K562 (cell line): ENCODE data around the gene GZMM. TPM values are rescaled to one million over a fixed set of nuclear protein-coding genes. Genes with fewer than 3 reads are reported as not detected.

ENCODE experiments used
- ATAC-seq: fragments of 200-7000 bp; cut with Tn5 transposase; 3 replicates; pipeline ENCODE4 v1.9.1; 2020; ENCODE audit warnings: moderate library complexity
- BruUV-seq: library from RNA; stranded (reverse); fragments of 400-500 nt; replicated peaks from 2 replicates; lab custom pipeline; 2021; lab: Mats Ljungman, UMichigan
- CTCF ChIA-PET: fragments of 300-600 bp; formaldehyde crosslinking; extraction: SDS; loops from one replicate; lab custom pipeline; 2021; ENCODE audit warnings: low intra/inter-chr PET ratio; lab: Yijun Ruan, JAX
- POLR2A ChIA-PET: fragments of 300-600, 350-650 bp; sonication (Branson Sonifier 250); formaldehyde crosslinking; extraction: SDS; loops from one replicate; lab custom pipeline; 2021; ENCODE audit warnings: antibody characterized with exemption, inconsistent platforms; lab: Yijun Ruan, JAX
- DNase-seq, 4 experiments: peaks; one replicate each; pipeline versions ENCODE4 v3.0.0 to v3.0.0-alpha.2; 2011 to 2018; ENCODE audit warnings: low spot score in 3 of 4, mixed read lengths in 3 of 4; ENCODE audit errors: extremely low read depth in 1 of 4
- FAIRE-seq: peaks from 2 replicates; lab custom pipeline; 2011; peaks lifted over from hg19 to GRCh38; lab: Jason Lieb, UNC
- H2AFZ ChIP-seq: 2 replicates; pipeline ENCODE4 v1.6.0; 2011; ENCODE audit warnings: low read depth, low read length, control low read depth, inconsistent platforms
- H3K27ac ChIP-seq: fragments of 200-600 bp; 3 replicates; pipeline ENCODE4 v1.8.0; 2011; ENCODE audit warnings: low read depth, mild to moderate bottlenecking, control low read depth, inconsistent platforms, low read length, moderate library complexity, mixed read lengths; ENCODE audit errors: extremely low read depth
- H3K27me3 ChIP-seq, 2 experiments: fragments of 300-600 bp in 1 of 2; 2 replicates in 1 of 2; 3 replicates in 1 of 2; pipeline versions ENCODE4 v1.6.0 to v1.8.0; 2011; ENCODE audit warnings: inconsistent platforms in 2 of 2, low read length in 2 of 2, mild to moderate bottlenecking in 1 of 2, mixed read lengths in 1 of 2, moderate library complexity in 1 of 2; ENCODE audit not compliant: control insufficient read depth in 2 of 2, insufficient read depth in 2 of 2
- H3K36me3 ChIP-seq: fragments of 300-600 bp; 3 replicates; pipeline ENCODE4 v1.8.0; 2011; ENCODE audit warnings: mild to moderate bottlenecking, low read length, inconsistent platforms; ENCODE audit not compliant: control insufficient read depth, insufficient read depth
- H3K4me1 ChIP-seq, 2 experiments: fragments of 200-600 bp in 1 of 2; replicated peaks in 1 of 2; 2 replicates in 1 of 2; 3 replicates in 1 of 2; pipeline versions ENCODE4 v1.5.1 to v1.8.0; 2011; ENCODE audit warnings: inconsistent platforms in 2 of 2, low read length in 2 of 2, mild to moderate bottlenecking in 1 of 2, mixed read lengths in 1 of 2, moderate library complexity in 1 of 2; ENCODE audit not compliant: control insufficient read depth in 2 of 2, insufficient read depth in 2 of 2
- H3K4me2 ChIP-seq: 2 replicates; pipeline ENCODE4 v1.6.1; 2011; ENCODE audit warnings: low read length, control low read depth, inconsistent platforms, mixed read lengths; ENCODE audit not compliant: insufficient read depth
- H3K4me3 ChIP-seq: fragments of 200-600 bp; sonication (generic), shearing (Covaris generic); 2 replicates; pipeline ENCODE4 v1.5.1; 2016; ENCODE audit warnings: control low read depth, inconsistent platforms
- H3K79me2 ChIP-seq: fragments of 200-600 bp; 3 replicates; pipeline ENCODE4 v1.8.0; 2011; ENCODE audit warnings: low read length, inconsistent platforms; ENCODE audit not compliant: control insufficient read depth, insufficient read depth
- H3K9ac ChIP-seq, 2 experiments: 2 replicates each; pipeline versions ENCODE4 v1.6.0 to v1.6.1; 2011; ENCODE audit warnings: low read depth in 2 of 2, low read length in 2 of 2, control low read depth in 1 of 2, inconsistent platforms in 1 of 2, mild to moderate bottlenecking in 1 of 2, mixed read lengths in 1 of 2; ENCODE audit not compliant: insufficient read depth in 1 of 2
- H3K9me1 ChIP-seq: one replicate; pipeline ENCODE4 v1.6.0; 2011; ENCODE audit warnings: inconsistent platforms, mild to moderate bottlenecking, low read length, moderate library complexity; ENCODE audit not compliant: control insufficient read depth, insufficient read depth
- H3K9me3 ChIP-seq: replicated peaks from 2 replicates; pipeline ENCODE4 v1.5.1; 2011; ENCODE audit warnings: low read depth, low read length, inconsistent platforms; ENCODE audit not compliant: control insufficient read depth, insufficient read depth
- H4K20me1 ChIP-seq: replicated peaks from 2 replicates; pipeline ENCODE4 v1.6.1; 2011; ENCODE audit warnings: low read length, inconsistent platforms, mixed read lengths; ENCODE audit not compliant: control insufficient read depth, insufficient read depth
- DACH1 ChIP-seq: fragments of 450-650 bp; IDR thresholded peaks from 2 replicates; pipeline ENCODE4 v1.6.1; 2018; ENCODE audit not compliant: partially characterized antibody
- EGR1 ChIP-seq: fragments of 450-650 bp; conservative IDR thresholded peaks from 2 replicates; pipeline ENCODE4 v1.6.1; 2017; ENCODE audit warnings: mild to moderate bottlenecking
- EWSR1 ChIP-seq: fragments of 450-650 bp; IDR thresholded peaks from 2 replicates; pipeline ENCODE4 v1.6.1; 2018; ENCODE audit warnings: borderline replicate concordance, mild to moderate bottlenecking, low read depth, moderate library complexity; ENCODE audit not compliant: partially characterized antibody
- EZH2 ChIP-seq: IDR thresholded peaks from 2 replicates; pipeline ENCODE4 v1.6.1; 2012; ENCODE audit warnings: low read depth, mild to moderate bottlenecking, inconsistent platforms, low read length, borderline replicate concordance
- KLF16 ChIP-seq: IDR thresholded peaks from 2 replicates; pipeline ENCODE4 v1.6.1; 2016; ENCODE audit warnings: antibody characterized with exemption
- MYC ChIP-seq, 2 experiments: fragments of 250-450 bp in 1 of 2; sonication (Bioruptor Pico) in 1 of 2; IDR thresholded peaks; 2 replicates each; pipeline versions ENCODE4 v1.5.1 to v1.6.1; 2012 to 2021; ENCODE audit warnings: low read depth in 2 of 2, borderline replicate concordance in 1 of 2, improper control_type of control experiment in 1 of 2, low read length in 1 of 2, mild to moderate bottlenecking in 1 of 2, moderate library complexity in 1 of 2
- POLR2G ChIP-seq: fragments of 200-400 bp; formaldehyde crosslinking; IDR thresholded peaks from 2 replicates; pipeline ENCODE4 v1.6.1; 2017; ENCODE audit warnings: low read depth, mild to moderate bottlenecking, antibody characterized with exemption, low read length, moderate library complexity
- SP2 ChIP-seq: IDR thresholded peaks from 2 replicates; pipeline ENCODE4 v1.6.1; 2011; ENCODE audit warnings: mild to moderate bottlenecking, low read depth, low read length, moderate library complexity; ENCODE audit not compliant: poor library complexity, severe bottlenecking; ENCODE audit errors: extremely low read depth
- WGBS: fragments of 100-300 bp; shearing (Covaris generic); methylation state at CpG from one replicate; pipeline ENCODE4 v1.1.6; 2016; ENCODE audit warnings: low coverage, mixed read lengths; ENCODE audit not compliant: insufficient coverage; ENCODE audit errors: missing lambda C conversion rate; 5-methylcytosine and 5-hydroxymethylcytosine counted together
- in situ Hi-C: fragments of 300-500 bp; cut with MboI; formaldehyde crosslinking; loops from 4 replicates; pipeline ENCODE4 v1.15.0; 2018; ENCODE audit warnings: inconsistent platforms, mixed read lengths
- intact Hi-C: fragments of 100-400 bp; cut with micrococcal nuclease; formaldehyde crosslinking; loops from 2 replicates; pipeline ENCODE4 v1.14.2; 2022
- polyA plus RNA-seq, 8 experiments: library from polyadenylated mRNA; depleted of rRNA in 4 of 8; stranded (reverse) in 5 of 8; unstranded in 3 of 8; fragments of >200 nt; fragmentation: Nextera tagmentation in 2 of 8; fragmentation: Illumina TruSeq in 1 of 8; extraction: Ambion mirVana in 2 of 8; extraction: Trizol in 1 of 8; gene quantifications; 2 replicates each; pipeline versions ENCODE4 v1.2.1 to v1.2.3, GENCODE V29; 2011 to 2014; ENCODE audit warnings: inconsistent platforms in 1 of 8, missing spikeins in 1 of 8
- total RNA-seq, 7 experiments: library from RNA; depleted of rRNA in 6 of 7; stranded (reverse); fragments of >200 nt in 6 of 7; fragmentation: Illumina TruSeq in 2 of 7; extraction: Trizol in 2 of 7; gene quantifications; 2 replicates each; pipeline versions ENCODE4 v1.2.1 to v1.2.3, GENCODE V29; 2011 to 2021; ENCODE audit warnings: low replicate concordance in 1 of 7
- TF ChIP-seq, protein P1 (sequence below): fragments of 200-800 bp; sonication (Bioruptor generic); IDR thresholded peaks from 2 replicates; pipeline ENCODE4 v1.6.1; 2017; ENCODE audit warnings: missing genetic modification characterization, missing compliant biosample characterization
- TF ChIP-seq, protein P2 (sequence below): fragments of 450-650 bp; IDR thresholded peaks from 2 replicates; pipeline ENCODE4 v1.6.1; 2016; ENCODE audit warnings: missing biosample characterization, missing genetic modification characterization
- TF ChIP-seq, protein P3 (sequence below), 2 experiments: fragments of 450-650 bp; conservative IDR thresholded peaks; 2 replicates each; pipeline ENCODE4 v1.6.1; 2017; ENCODE audit warnings: mild to moderate bottlenecking in 2 of 2, moderate library complexity in 2 of 2
- TF ChIP-seq, protein P4 (sequence below): sonication (generic); formaldehyde crosslinking; IDR thresholded peaks from 2 replicates; pipeline ENCODE4 v1.8.1; 2023; ENCODE audit warnings: mild to moderate bottlenecking, missing genetic modification reagents

The GZMM gene
- total and polyA plus RNA-seq, 9 of the 15 experiments (the other 6 are each of a cell fraction or from before 2014, with no cell fraction given) = 0.08 to 2.6 (median 0.70) TPM; not detected in 2

DNA sequence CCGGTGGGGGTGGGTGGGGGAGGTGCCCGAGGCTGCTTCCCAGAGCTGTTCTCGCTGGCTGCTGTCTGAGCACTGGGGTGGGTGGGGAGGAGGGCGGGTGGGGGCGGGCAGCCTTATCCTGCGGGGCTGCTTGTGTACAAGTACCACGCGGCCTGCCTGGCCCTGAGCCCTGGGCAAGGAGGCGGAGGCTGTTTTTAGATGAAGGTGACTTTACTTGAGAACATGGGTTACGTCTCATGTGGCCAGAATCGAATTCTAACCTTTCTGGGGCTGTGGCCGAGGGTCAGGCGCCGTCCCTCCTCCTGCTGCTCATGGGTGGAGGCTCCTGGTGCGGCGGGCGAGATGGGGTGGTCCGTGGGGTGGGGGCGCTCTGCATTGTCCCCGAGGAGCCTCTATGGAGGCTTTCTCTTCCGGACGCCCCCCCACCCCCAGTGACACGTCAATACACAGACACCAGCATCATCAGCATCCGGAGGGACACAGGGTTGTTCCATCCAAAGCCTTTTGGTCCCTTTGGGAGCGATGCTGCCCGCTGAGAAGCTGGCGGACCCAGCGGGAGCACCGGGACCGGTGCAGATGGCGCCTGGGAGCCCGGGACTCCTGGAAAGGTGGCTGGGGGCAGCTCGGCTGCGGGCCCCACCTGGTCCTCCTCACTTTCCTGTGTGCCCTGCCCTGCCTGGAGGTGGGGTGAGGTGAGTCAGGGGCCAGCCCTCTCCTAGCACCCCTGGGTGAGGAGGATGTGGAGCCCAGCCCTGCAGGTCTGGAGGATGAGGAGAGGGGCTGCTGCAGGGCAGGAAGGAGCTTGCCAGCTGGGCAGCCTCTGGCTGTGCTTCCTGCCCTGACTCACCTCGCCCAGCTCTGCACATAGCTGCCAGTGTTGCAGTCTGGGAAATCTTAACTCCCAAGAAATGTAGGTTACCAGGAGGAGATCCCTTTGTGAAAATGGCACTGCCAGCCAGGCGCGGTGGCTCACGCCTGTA lies 32.0 kb downstream of the GZMM start:
- peak; percentile 7; the same call in 1 of the 3 replicates for ATAC-seq
- TF ChIP-seq, protein P1, sequence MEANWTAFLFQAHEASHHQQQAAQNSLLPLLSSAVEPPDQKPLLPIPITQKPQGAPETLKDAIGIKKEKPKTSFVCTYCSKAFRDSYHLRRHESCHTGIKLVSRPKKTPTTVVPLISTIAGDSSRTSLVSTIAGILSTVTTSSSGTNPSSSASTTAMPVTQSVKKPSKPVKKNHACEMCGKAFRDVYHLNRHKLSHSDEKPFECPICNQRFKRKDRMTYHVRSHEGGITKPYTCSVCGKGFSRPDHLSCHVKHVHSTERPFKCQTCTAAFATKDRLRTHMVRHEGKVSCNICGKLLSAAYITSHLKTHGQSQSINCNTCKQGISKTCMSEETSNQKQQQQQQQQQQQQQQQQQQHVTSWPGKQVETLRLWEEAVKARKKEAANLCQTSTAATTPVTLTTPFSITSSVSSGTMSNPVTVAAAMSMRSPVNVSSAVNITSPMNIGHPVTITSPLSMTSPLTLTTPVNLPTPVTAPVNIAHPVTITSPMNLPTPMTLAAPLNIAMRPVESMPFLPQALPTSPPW (CRISPR knock-in tag) = peak; percentile 52
- TF ChIP-seq, protein P2, sequence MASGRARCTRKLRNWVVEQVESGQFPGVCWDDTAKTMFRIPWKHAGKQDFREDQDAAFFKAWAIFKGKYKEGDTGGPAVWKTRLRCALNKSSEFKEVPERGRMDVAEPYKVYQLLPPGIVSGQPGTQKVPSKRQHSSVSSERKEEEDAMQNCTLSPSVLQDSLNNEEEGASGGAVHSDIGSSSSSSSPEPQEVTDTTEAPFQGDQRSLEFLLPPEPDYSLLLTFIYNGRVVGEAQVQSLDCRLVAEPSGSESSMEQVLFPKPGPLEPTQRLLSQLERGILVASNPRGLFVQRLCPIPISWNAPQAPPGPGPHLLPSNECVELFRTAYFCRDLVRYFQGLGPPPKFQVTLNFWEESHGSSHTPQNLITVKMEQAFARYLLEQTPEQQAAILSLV (tag) = no peak
- TF ChIP-seq KLF16 (no peak), SP2 (no peak), EZH2 (no peak), MYC (IDR thresholded peaks at IDR 0.05; ENCODE audit: low read depth, low read length) (no peak), MYC (CRISPR knock-in tag; IDR thresholded peaks at IDR 0.05; ENCODE audit: borderline replicate concordance, low read depth) (0 out of 2 replicates have a peak, but pooled peaks have one; percentile 26), DACH1 (no peak), EWSR1 (no peak), EGR1 (no peak), POLR2G (0 out of 2 replicates have a peak, but pooled peaks have one; percentile 21)
- TF ChIP-seq, protein P3, sequence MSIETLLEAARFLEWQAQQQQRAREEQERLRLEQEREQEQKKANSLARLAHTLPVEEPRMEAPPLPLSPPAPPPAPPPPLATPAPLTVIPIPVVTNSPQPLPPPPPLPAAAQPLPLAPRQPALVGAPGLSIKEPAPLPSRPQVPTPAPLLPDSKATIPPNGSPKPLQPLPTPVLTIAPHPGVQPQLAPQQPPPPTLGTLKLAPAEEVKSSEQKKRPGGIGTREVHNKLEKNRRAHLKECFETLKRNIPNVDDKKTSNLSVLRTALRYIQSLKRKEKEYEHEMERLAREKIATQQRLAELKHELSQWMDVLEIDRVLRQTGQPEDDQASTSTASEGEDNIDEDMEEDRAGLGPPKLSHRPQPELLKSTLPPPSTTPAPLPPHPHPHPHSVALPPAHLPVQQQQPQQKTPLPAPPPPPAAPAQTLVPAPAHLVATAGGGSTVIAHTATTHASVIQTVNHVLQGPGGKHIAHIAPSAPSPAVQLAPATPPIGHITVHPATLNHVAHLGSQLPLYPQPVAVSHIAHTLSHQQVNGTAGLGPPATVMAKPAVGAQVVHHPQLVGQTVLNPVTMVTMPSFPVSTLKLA (conservative IDR thresholded peaks at IDR 0.05) = peak; percentile 32 to 46
- TF ChIP-seq, protein P4, sequence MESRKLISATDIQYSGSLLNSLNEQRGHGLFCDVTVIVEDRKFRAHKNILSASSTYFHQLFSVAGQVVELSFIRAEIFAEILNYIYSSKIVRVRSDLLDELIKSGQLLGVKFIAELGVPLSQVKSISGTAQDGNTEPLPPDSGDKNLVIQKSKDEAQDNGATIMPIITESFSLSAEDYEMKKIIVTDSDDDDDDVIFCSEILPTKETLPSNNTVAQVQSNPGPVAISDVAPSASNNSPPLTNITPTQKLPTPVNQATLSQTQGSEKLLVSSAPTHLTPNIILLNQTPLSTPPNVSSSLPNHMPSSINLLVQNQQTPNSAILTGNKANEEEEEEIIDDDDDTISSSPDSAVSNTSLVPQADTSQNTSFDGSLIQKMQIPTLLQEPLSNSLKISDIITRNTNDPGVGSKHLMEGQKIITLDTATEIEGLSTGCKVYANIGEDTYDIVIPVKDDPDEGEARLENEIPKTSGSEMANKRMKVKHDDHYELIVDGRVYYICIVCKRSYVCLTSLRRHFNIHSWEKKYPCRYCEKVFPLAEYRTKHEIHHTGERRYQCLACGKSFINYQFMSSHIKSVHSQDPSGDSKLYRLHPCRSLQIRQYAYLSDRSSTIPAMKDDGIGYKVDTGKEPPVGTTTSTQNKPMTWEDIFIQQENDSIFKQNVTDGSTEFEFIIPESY (CRISPR knock-in tag) = peak; percentile 23; the same call in 1 of the 2 replicates

More for the DNA sequence above, 32.0 kb downstream of the GZMM start:
- H3K9me1 ChIP-seq = peaks cover 15% of the 10 kb centered on the region
- FAIRE-seq (no peak), DNase-seq (peak; percentile 53 to 69 (median 57))
- peaks cover 85% of the 10 kb centered on the region for H3K79me2 ChIP-seq
- peak overlapping the region; percentile 79 for H3K4me2 ChIP-seq
- intact Hi-C loops = loop anchor here (2.0 kb wide), 1 partner anchor 29 kb away; no protein-coding TSS in a partner anchor
- H3K9me3 ChIP-seq = no peaks in the 10 kb centered on the region
- ChIA-PET POLR2A (interaction anchor here (0.5 to 2.3 kb wide), 5 partner anchors 9 to 49 kb away, joined by 3 to 41 read pairs (median 7); partner anchors contain the start of gene HCN2), CTCF (no interaction called here)
- H2AFZ ChIP-seq = no peak overlapping the region
- WGBS = 58% methylated on average over 25 of the region's 38 CpGs
- H3K4me1 ChIP-seq = peaks cover 28 to 87% of the 10 kb centered on the region in 2 experiments
- H3K27ac ChIP-seq = peak overlapping the region; percentile 73; the same call in 2 of the 3 replicates
- in situ Hi-C loops = no loop called here
- BruUV-seq = no TSS peak
- peak overlapping the region; percentile 99; the same call in 1 of the 2 replicates for H3K4me3 ChIP-seq
- H3K9ac ChIP-seq = peak overlapping the region in 1 of 2 experiments; percentile 95; a peak in 2 of 4 replicates
- no peaks in the 10 kb centered on the region for H3K27me3 ChIP-seq
- peaks cover 50% of the 10 kb centered on the region; the same call in 2 of the 3 replicates for H3K36me3 ChIP-seq
- peaks cover 63% of the 10 kb centered on the region for H4K20me1 ChIP-seq
